ENCODE data around the gene TBX6.
"Not testable (repeated sequence)": the region's sequence is repeated elsewhere in the genome, so short reads cannot be mapped to it uniquely, and the experiment has no call there.

The TBX6 gene

DNA sequence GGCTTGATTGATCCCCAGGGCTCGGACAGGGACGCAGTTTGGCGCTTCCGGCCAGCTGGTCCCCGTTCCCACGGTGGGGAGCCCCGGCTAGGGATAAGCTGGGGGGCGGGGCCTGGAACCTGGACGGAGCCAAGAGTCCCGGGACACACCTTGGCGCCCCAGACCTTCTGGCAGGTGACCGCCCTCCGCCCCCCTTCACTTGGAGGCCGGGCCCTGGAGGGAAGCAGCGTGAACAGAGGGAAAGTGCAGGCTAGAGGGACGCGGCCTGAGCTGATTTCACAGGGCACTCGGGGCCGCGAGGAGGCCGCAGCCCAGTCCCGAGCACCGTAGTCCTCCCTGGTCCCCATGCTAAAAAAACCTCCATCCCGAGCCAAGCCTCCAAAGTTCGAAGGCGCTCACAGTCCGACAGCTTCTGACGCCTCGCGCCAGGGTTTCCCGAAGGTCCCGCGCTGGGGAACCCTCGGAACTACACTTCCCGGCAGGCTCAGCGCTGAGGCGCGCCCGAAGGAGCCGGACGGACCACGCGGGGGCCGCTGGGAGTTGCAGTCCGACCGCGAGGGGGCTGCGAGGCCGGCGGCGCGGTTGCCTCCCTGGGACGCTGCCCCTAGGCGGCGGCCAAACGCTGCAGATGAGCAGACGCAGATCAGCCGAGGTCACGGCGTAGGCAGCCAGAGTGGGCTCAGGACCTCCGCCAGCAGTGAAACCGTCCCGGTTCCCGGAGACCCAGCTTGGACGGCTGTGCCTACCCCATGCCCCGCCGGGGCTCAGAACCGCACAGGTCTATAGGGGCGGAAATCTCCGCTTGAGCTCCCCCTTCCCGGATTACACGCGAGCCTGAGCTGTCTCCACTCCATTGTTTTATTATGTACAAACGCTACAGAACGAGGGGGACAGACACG, at the start of gene TBX6:
TBX6 (minus strand) TSS at position 451 of the 899 bp plus-strand sequence. CDS start 731 bp downstream, outside the sequence.
- DNase-seq = peak; percentile 34 to 95 (median 84)

GRCh38 chr16:30139583-30140481, 48.1 kb upstream of the TBX6 start:
- DNase-seq = no peak

DNA sequence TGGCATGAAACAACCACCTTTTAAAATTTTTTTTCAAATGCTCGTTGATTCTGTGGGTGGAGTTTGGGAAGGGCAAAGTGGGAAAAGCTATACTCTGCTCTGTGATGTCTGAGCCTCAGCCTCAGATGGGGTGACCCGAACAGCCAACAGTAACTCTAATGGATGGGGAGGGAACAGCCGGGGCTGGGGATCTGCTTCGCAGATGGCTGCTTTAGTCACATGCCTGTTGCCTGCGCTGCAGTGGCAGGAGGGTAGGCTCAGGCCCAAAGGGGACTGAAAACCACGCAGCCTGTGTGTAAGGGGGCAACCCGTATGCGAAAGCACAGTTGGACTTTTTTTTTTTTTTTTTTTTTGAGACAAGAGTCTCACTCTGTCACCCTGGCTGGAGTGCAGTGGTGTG, 46.2 kb upstream of the TBX6 start:
- DNase-seq = peak in 7 of 56 donors; percentile 7 to 26 (median 22)

DNA sequence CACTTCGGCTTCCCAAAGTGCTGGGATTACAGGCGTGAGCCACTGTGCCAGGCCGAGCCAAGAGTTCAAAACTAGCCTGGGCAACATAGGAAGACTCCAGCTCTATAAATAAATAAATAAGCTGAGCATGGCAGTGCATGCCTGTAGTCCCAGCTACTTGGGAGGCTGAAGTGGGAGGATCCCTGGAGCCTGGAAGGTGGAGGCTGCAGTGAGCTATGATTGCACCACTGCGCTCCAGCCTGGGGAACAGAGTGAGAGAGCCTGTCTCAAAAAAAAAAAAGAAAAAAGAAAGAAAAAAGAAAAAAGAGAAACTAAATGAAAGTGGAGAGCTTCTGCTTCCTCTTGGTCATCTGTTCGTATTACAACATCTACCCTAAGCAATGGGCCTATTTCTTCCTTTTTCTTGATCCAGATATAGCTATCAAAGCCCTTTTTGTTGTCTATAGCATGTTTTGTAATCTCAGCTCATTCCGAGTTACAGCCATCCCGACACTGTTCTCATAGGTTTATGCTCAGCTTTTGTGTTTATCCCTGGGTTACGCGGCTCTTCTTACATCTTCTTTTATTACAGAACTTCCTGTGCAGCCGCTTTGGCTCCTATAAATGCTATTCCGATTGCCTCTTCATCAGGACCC, 45.4 kb upstream of the TBX6 start:
- no peak for DNase-seq

DNA sequence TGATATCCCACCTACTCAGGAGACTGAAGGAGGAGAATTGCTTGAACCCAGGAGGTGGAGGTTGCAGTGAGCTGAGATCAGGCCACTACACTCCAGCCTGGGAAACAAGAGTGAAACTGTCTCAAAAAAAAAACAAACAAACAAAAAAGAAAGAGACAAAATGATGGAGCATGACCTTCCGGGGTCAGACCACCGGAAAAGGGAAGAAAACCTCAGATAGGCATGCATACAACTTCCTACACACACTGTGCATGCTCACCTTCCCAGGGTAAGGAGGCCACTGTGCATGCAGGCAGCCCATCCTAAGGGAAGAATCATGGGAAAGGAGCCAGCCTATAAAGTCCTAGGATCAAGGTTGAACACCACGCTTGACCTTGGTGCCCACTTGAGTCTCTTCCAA, 40.9 kb upstream of the TBX6 start:
- no peak for DNase-seq

GRCh38 chr16:30131869-30132475, 40.2 kb upstream of the TBX6 start:
- DNase-seq = no peak

DNA sequence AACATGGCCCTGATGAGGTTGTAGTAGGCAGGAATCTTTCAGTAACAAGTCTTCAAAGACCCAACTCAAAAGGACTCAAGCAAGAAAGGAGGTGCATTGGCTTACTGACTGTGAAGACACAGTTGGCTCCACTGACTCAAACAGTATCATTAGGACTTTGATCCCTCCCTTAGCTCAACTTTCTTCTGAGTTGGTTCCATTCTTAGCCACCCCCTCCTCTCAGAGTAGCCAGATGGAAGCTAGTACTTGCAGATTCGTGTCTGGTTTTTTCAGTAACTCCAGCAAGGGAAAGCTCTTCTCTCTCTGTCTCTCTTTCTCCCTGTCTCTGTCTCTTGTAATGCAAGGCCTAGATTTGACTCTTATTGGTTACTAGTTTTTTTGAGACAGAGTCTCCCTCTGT, 36.3 kb upstream of the TBX6 start:
- DNase-seq = no peak

DNA sequence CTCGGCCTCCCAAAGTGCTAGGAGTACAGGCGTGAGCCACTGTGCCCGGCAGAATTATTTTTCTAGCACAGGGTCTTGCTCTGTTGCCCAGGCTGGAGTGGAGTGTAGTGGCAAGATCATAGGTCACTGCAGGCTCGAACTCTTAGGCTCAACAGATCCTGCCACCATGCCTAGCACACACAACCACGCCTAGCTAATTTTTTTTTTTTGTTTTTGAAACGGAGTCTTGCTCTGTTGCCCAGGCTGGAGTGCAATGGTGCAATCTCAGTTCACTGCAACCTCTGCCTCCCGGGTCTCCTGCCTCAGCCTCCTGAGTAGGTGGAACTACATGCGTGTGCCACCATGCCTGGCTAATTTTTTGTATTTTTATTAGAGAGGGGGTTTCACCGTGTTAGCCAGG, 34.0 kb upstream of the TBX6 start:
- not testable (repeated sequence) for DNase-seq

DNA sequence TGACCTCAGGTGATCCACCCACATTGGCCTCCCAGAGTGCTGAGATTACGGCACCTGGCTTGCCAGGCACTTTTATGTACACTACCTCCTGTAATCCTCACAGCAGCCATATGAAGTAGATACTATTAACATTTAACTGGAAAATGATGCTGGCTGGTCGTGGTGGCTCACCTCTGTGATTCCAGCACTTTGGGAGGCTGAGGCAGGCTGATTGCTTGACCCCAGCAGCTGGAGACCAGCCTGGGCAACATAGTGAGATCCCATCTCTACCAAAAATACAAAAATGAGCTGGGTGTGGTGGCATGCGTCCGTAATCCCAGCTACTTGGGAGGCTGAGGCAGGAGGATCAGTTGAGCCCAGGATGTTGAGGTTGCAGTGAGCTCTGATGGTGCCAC, 33.3 kb upstream of the TBX6 start:
- no peak for DNase-seq

DNA sequence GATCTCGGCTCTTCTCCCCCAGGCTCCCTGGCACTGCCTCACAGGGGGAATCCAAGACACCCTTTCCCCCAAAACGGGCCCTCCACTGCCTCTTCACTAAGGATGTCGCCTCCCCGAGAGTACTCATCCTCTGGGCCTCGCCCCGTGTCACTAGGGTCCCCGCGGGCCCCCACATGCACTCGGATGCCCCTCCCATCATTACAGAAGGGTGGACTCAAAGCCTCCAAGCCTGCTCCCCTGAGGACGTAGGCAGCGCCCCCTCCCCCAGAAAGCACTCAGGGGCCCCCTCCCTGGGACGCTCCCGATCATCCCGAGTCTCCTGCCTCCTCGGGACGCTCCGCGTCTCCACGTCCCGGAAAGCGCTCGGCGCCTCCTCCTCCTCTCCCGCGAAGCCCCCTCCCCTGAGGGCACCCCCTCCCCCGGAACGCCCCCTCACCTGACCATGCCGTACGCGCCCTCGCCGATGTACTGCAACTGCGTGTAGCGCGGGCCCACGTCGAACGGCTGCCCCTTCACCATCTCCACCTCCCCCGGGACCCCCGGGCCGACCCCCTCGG, 31.0 kb upstream of the TBX6 start:
- peak in 5 of 56 donors; percentile 45 to 68 (median 62) for DNase-seq

- peak in 6 of 56 donors; percentile 12 to 45 (median 23) for DNase-seq
Observed at GRCh38 chr16:30121741-30122571, 30.2 kb upstream of the TBX6 start.

- DNase-seq = no peak
Observed at GRCh38 chr16:30120340-30121105, 28.8 kb upstream of the TBX6 start.

DNA sequence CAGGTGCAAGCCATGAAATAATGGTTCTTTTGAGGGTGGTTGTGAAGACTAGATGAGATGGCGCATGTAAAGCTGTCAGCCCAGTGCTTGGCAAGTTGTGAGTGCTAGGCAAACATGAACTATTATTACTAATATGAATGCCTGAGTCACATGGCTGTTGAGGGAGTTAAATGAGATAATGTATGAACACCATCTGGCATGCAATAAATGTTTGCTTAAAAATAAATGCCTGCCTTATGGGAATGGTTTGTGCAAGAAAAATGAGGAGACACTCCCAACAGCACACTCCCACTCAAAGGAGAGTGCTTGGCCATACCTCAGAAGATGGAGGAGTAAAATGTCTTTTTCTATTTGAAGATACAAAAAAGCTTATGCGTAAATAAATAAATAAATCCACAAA, 27.7 kb upstream of the TBX6 start:
- peak in 4 of 56 donors; percentile 18 to 29 (median 20) for DNase-seq

DNA sequence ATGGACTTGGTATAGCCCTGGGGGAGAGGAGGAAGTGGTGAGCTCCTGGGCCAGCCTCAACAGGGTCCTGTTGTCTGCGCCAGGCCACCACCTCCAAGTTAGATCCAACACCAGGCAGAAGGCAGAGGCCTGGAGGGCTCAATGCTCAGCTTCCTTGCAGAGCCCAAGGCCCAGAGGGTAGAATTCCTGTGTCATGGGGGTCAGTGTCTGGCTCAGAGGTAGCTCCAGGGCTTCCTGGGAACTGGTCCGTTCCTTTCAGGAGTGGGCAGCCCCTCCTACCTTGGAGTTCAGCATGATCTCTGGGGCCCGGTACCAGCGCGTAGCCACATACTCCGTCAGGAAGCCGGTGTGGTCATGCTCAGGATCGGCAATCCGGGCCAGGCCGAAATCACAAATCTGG, 26.0 kb upstream of the TBX6 start:
- DNase-seq = no peak

GRCh38 chr16:30116291-30117207, 24.8 kb upstream of the TBX6 start:
- no peak for DNase-seq

- DNase-seq = no peak
Observed at GRCh38 chr16:30115238-30115637, 23.5 kb upstream of the TBX6 start.

GRCh38 chr16:30114833-30115232, 23.1 kb upstream of the TBX6 start:
- not testable (repeated sequence) for DNase-seq

DNA sequence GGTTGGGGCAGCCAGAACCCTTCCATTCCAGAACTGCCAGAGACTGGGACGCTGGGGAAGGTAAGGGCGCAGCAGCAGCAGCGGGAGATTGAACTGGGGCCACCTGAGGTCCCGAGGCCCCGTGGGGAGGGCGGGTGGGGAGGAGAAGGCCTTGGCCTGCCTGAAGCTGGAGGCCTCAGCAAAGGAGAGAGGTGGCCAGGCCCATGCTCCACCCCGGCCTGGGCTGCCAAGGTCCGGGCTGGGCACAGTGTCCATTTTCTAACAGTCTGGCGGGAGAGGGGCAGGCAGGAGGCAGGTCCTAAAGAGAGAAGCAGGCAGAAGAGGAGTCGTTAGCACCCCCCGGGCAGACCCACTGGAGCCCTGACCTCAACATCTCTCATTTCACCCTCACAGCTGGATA, 22.7 kb upstream of the TBX6 start:
- DNase-seq = peak in 5 of 56 donors; percentile 13 to 18 (median 17)

Data from amygdala (tissue), 56 donors.